NCI-H2171 (cell line): ENCODE measurements around the gene IGSF3.
A peak's percentile ranks its signal among the peaks of the same experiment; 100 is the strongest.
"Not testable (repeated sequence)": the region's sequence is repeated elsewhere in the genome, so short reads cannot be mapped to it uniquely, and the experiment has no call there.

Source experiments
- DNase-seq: peaks from one replicate; lab custom pipeline; 2025; lab: John Stamatoyannopoulos, UW

The IGSF3 gene

DNA sequence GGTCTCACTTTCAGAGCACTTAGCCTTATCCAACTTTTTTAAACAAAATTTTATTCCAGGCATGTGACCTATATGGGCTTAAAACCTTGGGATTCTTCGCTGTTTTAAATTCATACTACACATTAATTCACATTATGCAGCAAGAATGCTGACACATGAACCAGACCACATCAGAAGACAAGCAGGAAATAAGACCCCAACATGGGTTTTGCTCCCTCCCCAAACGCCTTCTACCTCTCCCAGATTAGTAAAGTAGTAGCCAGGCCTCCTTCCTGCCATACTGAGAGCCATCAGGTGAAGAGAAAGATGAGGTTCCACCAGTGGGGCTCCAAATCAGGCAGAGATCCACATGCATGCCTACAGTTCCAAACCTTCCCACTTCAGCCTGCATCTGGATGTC, 3.7 kb downstream of the IGSF3 start:
- DNase-seq: no peak

DNA sequence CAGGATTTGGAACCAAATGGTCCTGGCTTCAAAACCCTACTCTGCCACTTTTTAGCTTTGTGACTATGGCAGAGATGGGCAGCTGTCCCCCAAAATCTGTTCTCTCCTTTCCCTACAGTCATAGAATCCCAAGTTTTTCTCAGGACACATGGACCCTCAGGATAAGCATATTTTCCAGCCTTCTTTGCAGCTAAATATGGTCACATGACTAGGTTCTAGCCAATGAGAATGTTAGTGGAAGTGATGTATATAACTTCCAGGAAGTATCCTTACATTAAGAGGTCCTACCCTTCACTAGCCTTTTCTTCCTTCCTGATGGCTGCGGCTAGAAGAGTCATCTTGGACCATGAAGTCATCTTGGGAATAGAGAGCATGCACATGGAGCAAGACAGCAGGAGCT, 5.9 kb downstream of the IGSF3 start:
- no peak for DNase-seq

DNA sequence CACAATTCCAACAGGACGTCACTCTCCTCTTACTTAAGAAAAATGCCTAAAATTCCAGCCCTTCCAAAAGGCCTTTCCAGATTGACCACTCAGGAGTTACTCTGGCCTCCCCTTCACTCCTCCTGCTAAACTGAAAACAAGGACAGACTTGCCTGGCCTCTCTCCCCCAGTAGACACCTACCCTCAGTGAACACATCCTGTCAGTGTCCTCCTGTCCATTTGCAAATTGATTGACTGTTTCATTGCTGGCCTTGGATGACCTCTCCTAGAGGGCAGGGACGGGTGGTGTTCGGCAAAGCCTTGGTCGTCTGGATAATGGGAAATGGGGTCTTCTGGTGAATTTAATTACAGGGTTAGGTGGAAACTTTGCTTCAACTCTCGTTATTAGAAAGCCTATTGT, 8.9 kb downstream of the IGSF3 start:
- DNase-seq: not testable (repeated sequence)

DNA sequence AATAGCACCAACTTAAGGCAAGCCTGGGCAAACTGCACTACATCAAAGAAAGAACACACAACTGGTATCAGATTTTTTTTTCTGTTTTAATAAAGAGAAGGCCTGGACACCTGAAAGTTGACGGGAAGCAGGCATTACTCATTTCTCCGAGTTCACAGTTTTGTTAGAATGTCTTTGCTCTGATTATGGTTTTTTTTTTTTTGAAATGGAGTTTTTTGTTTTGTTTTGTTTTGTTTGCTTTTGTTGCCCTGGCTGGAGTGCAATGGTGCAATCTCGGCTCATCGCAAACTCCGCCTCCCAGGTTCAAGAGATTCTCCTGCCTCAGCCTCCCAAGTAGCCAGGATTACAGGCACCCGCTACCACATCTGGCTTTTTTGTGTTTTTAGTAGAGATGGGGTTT, 9.7 kb downstream of the IGSF3 start:
- not testable (repeated sequence) for DNase-seq

DNA sequence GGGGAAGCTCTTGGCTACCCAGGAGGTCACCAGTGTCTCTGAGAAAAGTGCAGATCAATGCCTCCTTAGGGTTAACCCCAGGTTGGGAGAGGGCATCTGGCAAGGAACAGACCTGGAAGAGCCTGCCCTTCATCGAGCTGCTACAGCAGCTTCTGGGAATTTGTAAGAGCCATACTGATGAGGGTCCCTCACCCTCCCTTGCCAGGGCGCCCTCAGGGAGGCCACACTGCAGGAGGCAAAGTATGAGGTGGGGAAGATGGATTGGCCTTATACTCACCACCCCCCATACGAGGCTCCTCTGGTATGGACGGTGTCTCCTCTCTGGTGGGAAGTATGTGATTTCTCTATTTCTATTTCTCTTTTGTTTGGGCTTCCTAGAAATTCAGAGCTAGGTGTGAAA, 13.2 kb downstream of the IGSF3 start:
- no peak for DNase-seq

DNA sequence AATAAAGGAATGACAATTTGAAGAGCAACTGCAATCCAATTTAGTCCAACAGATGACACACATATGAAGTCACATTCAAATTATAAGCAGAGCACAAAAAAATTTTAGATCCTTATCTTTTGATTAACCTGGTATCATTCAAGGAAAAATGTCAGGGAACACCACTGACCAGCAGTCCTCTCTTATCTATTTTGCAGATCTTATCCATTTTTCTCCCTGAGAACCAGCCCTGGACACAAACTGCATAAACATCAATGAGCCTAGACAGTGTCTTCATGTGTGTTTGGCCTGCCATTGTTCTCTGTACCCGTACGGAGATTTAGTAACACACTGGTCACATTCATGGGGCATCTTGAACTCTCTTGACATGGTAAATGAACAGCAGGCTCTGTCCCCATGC, 14.9 kb downstream of the IGSF3 start:
- not testable (repeated sequence) for DNase-seq

DNA sequence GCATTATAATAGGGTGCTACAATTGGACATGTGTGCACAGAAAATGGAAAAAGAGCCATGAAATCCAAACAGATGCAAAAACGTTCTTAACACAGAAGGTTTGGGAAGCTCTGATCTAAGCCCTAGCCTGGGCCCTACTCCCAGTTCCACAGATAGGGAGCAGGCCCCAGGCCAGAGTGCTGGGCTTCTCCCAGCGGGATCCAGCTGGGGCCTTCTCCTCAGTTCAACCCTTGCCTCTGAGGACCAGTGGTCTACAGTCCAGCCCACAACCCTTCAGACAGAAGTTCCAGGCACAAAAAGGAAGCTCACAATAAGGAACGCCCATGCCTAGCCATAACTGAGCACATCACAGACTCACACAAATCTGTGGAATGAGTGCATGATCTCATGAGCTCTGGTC, 16.8 kb downstream of the IGSF3 start:
- not testable (repeated sequence) for DNase-seq

DNA sequence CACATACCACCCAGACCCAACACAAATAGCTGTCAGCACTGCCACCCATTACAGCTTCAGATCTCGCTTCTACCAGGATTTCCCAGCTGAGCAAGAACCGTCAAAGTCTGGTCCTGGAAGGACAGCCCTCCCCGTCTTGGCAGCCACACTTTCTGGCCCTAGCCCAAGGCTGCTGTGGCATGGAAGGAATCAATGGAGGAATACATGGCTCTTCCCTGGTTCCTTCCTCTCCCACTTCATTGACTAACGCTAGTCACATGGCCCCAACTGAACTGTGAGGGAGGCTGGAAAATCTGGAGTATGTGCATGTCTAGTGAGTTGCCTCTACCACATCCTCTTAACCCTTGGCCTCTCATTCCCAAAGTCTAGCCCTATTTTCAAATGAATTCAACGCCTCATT, 18.5 kb downstream of the IGSF3 start:
- DNase-seq: not testable (repeated sequence)

DNA sequence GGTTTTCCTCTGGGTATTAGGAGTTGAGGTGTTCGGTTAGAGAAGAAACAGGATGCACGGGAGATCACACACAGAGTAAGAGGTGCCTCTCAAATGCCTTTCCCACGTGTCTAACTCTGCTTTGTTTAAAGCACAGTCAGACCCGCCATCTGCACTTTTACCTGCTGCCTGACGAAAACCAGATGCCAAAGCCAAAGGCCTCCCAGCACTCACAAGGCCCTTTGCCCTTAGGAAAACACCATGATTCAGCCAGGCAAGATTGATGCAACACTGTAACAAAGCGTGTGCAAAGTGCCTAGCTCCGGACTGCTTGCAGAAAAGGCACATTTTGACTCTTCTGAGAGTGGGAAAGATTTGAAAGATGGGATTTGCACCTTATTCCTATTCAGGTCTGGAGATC, 19.2 kb downstream of the IGSF3 start:
- DNase-seq: peak; percentile 41

DNA sequence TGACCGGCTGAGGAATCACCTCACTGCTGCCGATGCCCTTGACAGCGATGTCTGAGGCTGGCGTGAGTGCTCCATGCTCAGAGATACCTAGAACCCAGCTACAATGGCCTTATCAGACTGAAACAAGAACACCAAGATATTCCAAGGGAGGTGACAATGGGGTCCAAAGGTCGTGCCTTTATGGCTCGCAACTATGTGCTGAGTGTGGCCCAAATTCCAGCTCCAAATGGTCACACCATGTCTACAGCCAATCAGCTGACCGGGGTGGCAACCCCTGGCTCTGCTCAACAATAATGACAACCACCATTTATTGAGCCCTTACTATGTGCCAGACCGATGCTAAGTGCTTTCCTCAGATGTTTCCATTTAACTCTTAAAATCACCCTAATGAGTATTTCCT, 20.3 kb downstream of the IGSF3 start:
- not testable (repeated sequence) for DNase-seq

DNA sequence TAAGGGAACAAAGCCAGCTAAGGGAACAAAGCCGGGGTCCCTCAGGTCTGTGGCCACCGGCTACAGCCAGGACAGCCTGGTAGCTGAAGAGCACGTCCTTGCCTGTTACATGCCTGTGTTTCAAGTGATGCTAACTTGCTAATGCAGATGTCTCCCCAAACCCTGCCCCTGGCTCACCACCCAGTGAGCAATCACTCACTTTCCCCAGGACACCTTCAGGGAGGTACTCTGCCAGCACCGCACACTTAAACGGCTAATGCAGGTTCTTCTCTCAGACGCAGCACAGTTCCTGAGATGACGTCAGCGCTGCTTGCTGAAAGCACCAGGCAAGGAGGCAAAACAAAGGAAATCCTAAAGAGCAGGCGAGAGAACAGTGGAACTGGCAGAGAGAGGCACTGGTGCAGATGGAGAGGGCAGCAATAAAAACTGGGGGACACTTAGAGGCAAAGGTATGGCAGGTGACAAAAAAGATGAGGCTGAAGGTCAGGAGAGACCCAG, 20.8 kb downstream of the IGSF3 start:
- DNase-seq: not testable (repeated sequence)

DNA sequence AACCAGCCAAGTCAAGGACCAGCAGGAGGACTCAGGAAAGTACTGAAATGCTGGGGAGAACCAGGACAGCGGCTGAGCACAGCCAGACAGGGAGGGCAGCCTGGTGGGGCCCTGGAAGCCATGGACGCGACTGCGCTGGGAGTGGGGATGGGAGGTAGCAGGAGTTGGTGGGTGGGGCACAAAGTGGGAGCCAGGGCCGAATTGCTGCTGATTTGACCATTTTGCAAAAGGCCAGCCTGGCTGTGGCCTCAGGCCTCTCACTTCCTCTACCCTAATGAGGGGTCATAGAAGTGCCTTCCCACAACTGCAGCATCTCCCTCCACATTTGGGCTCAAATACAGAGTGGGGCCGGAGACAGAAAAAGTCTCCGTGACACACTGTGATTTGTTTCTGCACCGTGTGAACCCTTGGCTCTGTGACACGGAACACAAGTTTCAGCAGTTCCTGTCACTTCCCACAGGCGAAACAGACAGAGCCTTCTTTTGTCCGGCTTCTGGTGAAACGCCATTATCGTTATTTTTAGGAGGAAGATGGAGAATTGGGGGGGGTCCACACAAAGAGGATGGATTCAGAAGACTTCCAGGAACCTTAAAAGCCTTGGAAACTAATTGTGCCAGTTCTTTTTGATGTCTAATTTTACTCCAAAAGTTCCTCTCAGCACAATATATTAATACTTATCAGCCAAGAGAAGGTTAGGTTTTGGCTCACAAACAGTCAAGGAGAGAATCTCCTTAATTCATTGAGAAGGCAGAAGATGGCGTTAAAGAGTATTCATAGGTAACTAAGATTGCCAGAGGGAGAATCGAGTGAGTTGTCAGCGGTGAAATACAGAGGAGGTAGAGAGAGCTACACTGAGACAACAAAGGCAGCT, 21.5 kb downstream of the IGSF3 start:
- not testable (repeated sequence) for DNase-seq

DNA sequence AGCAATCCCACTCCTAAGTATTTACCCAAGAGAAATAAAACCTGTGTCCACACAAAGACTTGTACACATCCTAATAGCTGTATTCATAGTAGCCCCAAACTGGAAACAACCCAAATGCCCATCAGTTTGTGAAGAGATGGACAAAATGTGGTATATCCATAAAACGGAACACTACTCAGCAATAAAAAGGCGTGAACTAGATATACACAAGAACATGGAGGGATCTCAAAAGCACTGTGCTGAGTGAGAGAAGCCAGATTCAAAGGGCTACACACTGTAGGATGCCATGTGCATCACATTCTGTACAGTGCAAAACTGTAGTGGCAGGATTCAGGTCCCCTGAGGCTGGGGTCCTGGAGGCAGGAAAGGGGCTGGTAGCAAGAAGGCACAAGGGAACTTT, 22.5 kb downstream of the IGSF3 start:
- not testable (repeated sequence) for DNase-seq

DNA sequence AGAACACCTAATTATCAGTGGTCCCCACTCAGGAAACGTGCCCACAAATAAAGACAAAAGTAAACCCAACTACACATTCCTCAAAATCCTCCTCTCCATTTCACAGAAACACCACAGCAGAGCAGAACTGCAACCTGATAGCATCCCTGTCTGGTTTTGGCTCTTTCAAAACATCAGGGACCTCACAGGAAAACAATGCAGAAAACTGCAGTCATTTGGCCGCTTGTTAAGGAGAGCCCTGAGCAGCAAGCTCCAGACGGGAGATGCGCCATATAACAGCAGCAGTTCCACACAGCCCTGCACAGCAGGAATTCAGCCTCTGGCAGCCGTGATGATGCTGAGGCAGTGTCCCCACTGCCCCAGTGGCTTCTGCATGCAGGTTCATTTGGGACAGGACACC, 23.4 kb downstream of the IGSF3 start:
- DNase-seq: peak; percentile 41

DNA sequence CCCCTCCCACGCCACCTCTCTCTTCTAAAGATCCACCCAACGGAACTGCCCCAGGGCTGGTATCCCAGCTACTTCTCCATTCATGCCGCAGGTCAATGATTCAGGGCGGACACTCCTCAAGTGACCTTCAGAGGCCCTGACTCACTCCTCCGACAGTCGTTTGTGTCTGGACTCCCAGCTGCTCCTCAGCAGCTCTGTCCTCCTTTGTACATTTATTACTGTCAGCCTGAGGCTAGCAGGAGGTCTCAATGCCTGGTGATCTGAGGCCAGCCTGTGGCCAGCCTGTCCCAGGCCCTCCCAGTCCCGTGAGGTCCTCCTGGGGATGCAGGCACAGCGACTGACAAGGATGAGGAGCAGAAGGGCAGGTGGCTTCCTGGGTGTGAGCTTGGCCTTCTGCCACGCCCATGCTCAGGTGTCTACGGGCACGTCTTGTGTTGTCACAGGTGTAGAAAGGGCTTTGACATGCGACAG, 24.2 kb downstream of the IGSF3 start:
- peak; percentile 45 for DNase-seq

DNA sequence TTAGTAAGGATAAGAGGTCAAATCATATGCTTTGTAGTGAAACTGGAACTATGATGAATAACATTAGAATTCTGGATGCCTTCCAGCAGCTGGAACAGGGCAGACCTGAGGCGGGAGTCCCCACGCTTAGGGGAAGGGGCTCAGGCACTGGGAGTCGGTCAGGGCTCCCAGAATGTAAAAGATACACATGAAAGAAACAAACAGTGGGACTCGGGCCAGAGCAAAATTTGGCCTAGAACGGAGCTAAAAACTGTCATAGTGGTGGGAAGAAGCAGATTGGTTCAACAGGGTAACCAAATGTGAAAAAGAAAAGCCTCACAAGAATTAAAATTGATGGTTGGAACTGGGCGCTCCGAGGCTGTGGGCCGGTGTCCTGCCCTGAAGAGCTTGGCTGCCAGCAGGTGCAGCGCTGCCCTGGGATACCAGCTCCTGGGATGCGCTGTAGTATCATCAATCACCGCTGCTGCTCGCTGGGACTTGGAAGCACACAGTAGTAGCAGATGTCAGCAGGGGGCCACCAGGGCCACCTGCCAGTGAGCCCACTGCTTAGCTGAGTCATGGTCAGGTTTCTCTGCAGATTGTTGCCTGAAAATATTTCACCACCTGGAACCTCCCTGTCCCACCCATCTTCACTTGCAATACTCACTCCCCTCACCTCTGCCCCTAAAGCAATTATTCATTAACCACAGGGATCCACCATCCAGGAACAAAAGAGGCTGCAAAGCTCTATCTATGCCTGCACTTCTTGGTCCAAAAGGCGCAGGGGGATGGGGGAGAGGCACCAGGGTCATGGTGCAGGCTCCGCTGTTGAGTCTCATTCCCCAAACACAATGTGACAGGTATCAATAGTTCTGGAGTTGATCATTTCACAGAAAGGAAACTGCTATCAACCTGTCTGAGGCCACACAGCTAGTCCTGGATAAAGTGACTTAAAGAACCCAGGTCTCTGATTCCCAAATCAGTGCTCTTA, 24.9 kb downstream of the IGSF3 start:
- peak; percentile 50 for DNase-seq

DNA sequence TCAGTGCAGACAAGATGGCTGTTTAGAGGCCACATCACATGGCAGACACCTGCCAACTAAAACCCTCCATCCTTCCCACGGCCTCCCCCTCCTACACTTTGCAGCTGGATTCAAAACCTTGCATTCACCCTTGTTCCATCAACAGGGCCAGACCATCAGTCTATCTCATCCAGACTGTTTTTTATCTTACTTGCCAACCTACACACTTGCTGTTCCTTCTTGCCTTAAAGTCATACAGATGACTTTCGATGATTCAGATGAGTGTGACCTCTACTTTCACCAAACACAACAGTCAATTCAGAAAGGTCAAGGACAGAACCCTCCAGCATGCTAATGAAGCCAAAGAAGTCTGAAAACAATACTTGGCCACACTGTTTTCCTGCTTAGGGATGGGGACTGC, 29.9 kb downstream of the IGSF3 start:
- DNase-seq: not testable (repeated sequence)

DNA sequence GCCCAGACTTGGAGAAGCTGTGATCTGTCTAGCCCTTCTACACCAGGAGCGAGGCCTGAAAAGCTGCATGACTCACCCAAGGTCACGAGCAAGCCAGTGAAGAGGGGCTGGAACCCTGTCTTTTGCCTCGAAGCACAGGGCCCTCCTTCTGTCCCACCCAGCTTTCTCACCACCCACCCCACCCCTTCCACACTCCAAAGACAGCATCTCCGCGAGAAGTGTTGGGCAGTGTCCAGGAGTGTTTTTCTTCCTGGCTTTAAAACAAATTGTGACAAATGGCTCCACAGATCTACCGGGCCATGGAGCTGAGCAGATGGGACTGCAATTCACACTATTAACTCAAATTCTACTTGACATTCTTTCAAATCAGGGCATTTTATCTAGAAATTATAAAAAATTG, 30.9 kb downstream of the IGSF3 start:
- not testable (repeated sequence) for DNase-seq

DNA sequence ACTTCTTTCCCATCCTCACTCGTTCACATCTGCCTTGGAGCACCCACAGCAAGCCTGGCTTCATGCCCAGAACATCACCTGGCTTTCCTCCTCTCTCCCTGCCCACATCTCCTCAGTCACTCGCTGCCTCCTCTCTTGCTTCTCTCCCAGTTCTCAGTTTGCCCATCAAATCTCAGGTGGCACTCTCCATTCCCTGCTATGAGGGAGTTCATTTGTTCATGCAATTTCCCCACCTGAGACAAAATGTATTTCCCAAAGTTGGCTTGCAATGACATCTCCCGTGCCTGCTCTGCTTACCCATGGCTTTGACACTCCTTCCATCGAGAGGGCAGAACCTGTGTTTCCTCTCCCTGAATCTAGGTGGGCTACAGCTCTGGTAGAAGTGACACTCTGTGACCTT, 33.1 kb downstream of the IGSF3 start:
- DNase-seq: not testable (repeated sequence)

DNA sequence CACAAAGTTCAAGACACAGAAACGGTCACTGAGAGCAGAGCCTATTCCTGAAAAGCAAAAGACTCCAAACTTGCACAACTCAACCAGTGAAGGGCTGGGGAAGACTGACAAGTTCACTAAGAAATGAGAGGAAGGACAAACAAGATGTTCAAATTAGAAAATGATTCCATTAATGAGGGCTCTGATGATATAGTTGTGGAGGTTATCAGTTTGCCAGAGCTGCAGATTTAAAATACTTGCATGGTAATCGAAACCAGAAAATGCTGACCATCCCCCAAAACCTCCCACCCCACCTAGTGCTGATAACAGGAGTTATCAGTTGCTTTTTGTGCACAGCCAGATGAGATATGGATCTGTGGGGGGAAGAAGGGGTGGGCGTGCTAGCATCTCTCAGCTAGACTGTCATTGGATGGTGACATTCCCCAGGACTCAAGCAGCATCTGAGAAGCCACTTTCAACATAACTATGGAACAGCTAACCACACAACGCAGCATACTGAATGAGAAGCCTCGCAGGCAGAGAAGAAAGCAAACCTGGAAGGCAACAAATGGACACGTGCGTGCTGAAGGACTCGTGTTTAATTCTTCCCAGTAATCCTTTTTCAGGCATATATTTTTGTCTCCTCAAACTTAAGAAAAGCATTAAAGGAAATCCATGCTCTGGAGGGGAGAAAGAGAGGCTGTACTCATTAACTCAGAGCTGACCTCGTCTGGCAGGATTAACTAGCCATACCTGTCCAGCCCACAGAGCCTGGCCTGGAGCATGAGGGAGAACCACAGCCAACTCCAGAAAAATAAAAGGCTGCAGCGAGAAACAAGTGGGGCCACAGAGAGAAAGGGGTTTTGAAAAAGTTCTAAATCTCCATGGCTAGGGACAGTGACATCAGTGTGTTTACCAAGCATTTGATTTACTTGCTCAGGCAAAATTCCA, 35.3 kb downstream of the IGSF3 start:
- DNase-seq: not testable (repeated sequence)

DNA sequence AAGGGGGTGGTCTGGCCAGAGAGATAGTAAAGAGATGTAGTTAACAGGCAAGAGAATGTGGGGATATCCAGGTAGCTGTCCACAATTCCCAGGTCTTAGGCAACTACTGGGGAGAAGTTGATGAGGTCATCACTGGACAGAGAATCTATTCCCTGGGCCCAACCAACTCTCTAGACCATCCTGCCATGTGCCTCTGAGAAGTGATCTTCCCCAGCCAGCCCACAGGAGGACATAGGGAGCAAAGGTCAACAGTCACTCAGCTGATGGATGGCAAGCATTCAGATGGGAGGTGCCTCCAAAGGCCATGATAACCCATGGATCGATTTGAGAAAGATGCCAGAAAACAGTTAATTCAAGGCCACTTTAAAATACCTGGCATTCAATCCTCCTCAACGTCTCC, 36.0 kb downstream of the IGSF3 start:
- not testable (repeated sequence) for DNase-seq
